NOMO-1 (cell line): ENCODE data around the gene UCHL3.
A peak's percentile ranks its signal among the peaks of the same experiment; 100 is the strongest.

Source experiments
- DNase-seq, 2 experiments: peaks; one replicate each; lab custom pipeline; 2025; ENCODE audit not compliant: unreplicated experiment in 2 of 2; lab: John Stamatoyannopoulos, UW

The UCHL3 gene

GRCh38 chr13:75549262-75550158 is at the start of gene UCHL3:
Gene UCHL3 (plus strand): TSS chr13:75549791. CDS start chr13:75549821, 30 bp downstream.
- DNase-seq, result peak; percentile 92 to 93

- peak; percentile 77 to 85 for DNase-seq
Observed at GRCh38 chr13:75505327-75505726, 44.3 kb upstream of the UCHL3 start.

DNA sequence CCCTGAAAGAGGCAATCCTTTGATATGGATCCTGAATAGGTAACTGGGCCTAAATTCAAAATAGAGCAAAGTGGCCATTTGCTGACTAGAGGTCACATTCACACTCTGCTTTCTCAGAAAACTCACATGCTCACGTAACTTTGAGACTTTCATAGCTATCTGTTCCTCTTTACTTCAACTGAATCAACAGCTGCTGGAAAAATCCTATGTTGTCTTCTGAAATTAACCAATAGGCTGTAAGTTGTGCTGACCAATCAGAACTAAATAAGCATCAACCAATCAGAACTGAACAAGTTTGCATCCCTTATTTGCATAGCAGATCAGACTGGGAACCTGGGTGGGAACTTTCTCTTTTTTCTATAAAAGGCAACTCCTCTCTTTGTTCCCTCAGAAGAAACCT is 43.6 kb upstream of the UCHL3 start:
- DNase-seq, result peak in 1 of 2 experiments; percentile 41

GRCh38 chr13:75507027-75508001 is 42.3 kb upstream of the UCHL3 start:
- DNase-seq, result peak; percentile 12 to 26

GRCh38 chr13:75508002-75508548 is 41.5 kb upstream of the UCHL3 start:
- no peak for DNase-seq

- no peak for DNase-seq
Observed at GRCh38 chr13:75511051-75511625, 38.5 kb upstream of the UCHL3 start.

GRCh38 chr13:75512253-75512652 is 37.3 kb upstream of the UCHL3 start:
- DNase-seq, result peak; percentile 62 to 92

- peak in 1 of 2 experiments; percentile 24 for DNase-seq
Observed at GRCh38 chr13:75513271-75513670, 36.3 kb upstream of the UCHL3 start.

GRCh38 chr13:75514080-75514995 is 35.3 kb upstream of the UCHL3 start:
- DNase-seq, result peak in 1 of 2 experiments; percentile 25

DNA sequence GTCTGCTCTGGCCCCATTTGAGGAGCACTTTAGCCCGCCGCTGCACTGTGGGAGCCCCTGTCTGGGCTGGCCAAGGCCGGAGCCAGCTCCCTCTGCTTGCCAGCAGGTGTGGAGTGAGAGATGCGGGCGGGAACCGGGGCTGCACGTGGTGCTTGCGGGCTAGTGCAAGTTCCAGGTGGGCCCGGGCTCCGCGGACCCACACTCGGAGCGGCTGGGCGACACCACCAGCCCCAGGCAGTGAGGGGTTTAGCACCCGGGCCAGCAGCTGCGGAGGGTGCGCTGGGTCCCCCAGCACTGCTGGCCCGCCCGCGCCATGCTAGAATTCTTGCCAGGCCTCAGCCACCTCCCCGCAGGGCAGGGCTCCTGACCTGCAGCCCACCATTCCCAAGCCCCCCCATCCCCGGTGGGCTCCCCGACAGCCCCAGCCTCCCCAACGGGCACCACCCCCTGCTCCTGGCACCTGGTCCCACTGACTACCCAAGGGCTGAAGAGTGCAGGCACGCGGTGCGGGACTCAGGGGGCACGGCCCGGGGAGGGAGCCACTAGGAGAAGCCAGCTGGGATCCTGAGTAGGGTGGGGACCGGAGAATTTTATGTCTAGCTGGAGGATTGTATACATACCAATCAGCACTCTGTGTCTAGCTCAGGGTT is 31.0 kb upstream of the UCHL3 start:
- no peak for DNase-seq

- no peak for DNase-seq
Observed at GRCh38 chr13:75521956-75522355, 27.6 kb upstream of the UCHL3 start.

GRCh38 chr13:75530549-75530961 is 19.0 kb upstream of the UCHL3 start:
- no peak for DNase-seq

DNA sequence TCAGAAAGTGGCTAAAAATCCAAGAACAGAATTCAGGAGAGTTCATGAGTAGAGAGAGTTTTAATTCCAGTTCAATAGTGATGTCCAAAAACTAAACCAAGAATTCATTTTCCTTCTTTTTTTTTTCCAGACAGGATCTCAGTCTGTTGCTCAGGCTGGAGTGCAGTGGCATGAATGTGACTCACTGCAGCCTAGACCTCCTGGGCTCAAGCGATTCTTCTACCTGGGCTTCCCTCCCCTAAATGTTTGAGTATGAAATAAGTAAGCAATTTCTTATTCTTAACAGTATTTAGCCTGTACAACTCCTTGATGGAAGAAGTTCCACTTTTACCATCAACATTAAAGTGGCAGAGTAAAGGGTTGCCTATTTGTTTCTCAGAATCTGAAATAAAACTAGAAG is 15.7 kb upstream of the UCHL3 start:
- DNase-seq, result no peak

DNA sequence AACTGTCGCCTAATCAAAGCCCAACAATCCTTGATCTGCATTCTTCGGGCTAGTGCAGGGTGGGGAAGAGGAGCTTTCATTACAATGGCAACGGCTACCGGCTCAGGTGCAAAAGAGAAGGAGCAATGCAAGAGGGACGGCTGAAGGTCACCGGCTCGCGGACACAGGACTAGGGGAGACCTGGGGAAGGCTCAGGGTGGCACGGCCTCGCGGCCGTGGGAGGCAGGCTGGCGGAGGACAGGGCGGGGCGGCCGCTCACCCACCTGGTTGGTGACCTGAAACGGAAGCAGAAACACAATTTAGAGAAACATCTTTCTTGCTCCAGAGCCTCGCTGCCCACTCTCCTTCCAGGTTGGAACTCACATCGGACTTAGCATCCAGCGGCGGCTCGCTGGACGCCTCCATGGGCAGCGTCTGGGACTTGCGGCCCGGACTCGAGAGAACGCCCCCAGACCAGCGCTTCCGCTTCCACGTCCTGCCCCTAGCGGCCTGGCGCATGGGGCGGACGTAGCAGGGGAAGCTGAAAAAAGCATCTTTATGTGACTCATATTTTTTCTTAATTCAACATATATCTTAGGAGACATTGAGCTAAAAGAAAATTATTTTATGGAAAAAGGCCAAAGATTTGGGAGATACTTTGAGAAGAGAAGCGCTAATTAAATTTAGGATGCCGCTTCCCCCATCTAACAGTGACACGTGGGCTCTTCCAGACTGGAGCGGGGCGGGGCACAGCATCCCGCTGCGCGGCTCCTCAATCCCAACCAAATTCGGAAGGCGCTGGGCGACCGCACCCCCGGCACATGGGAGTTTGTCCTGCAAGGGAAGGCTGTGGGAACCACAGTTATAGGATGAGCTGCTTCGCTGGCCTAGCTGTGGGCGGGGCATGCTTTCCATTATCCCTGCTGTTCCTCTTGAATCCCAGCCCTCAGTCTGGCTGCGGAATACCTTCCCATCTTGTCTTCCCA is 11.9 kb upstream of the UCHL3 start, which contains the start of gene COMMD6:
TSS of gene COMMD6 (minus strand) at position 441 of the 965 bp plus-strand sequence. CDS start at position 405, 36 bp downstream.
- peak; percentile 72 to 81 for DNase-seq

DNA sequence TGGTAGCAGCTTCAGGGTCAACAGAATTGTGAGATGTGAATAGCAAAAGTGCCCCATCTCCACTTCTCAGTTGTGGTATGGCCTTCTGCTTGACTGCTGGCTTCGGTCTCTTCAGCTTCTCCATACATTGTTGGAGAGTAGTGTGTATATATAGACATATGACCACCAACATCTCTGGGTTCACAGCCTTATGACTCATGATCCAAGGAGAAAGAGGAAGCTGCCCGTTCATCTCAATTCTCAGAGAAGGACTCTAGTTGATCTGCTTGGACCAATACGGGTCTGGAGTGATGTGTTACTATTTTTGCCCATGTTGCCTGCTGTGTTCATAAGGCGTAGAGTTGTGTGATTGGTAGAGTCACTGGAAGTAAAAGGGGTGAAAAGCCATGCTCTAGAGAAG is 8.3 kb upstream of the UCHL3 start:
- peak; percentile 84 to 97 for DNase-seq

- no peak for DNase-seq
Observed at GRCh38 chr13:75541961-75542360, 7.6 kb upstream of the UCHL3 start.

DNA sequence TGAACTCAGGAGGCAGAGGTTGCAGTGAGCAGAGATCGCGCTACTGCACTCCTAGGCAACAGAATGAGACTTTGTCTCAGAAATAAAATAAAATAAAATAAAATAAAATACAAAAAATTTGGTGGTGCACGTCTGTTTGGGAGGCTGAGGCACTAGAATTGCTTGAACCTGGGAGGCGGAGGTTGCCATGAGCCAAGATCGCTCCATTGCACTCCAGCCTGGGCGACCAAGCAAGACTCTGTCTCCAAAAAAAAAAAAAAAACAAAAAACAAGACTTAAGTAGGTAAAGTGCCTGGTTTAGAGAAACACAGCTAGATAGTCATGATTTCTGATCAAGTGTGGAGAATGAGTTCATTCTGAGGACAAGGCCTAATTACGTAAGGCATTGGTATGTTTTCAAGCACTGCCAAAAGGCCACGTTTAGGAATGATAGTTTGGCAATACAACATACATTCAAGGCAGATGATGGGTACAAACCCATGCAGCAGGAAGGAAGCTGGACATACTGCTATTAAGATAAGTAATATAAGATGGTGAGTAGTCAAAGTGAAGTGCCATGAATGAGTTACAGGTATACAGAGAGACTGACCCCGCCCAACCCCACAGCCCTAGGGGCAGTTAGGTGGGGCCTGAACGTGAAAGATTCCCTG is 4.8 kb upstream of the UCHL3 start:
- no peak for DNase-seq
